ENCODE data around the gene PPP3CA. TPM values are rescaled to one million over a fixed set of nuclear protein-coding genes. Genes with fewer than 3 reads are reported as not detected.

PPP3CA gene
- total and polyA plus RNA-seq, 2 experiments from 2014 or later: 27.0 to 45.2 TPM

DNA sequence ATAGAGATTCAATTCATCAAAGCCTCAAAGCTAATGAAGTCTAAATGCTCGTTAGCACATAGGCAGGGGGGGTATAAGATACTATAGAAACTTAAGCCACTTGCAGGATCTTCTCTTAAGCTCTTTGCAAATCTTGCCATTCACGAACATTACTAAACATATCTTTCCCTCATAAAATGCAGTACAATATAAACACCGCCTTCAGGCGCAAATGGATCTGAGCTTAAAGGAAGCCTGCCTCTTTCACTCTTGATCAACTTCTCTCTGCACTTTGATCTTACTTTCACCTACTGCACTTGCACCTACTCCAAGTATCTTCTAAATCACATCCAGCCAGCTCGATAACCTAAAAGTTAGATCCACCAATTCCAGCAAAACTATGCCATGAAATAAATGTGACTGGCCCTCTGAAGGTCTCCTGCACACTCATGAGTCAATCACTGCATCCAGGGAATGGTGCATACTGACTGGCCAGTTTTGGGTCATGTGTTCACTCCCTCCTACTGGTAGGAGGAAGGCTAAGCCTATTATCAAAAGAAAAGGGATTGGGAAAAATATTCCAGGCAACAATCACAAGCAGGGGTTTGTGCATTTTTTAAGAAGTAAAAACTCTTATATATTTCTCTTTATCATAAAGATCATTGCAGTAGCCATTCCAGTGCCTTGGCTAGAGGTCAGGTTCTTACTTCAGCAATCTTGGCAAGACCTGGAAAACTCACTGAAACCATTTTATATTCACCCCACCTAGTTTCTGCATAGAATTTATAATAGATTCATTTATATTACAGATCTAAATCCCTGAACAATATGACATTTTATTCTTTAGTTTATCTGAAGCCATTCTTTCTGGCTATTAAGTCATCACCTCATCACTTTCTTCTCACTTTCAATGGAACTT, 222.0 kb downstream of the PPP3CA start:
- Mint-ChIP-seq H3K9me3 (no peaks in the 10 kb centered on the region), H3K4me3 (no peak overlapping the region), H3K4me1 (peaks cover 5% of the 10 kb centered on the region), H3K27me3 (ENCODE audit: insufficient read depth, low read depth, poor library complexity) (no peaks in the 10 kb centered on the region), H3K36me3 (ENCODE audit: low read depth) (peaks cover 5% of the 10 kb centered on the region; the same call in 2 of the 3 replicates), H3K27ac (no peak overlapping the region)
- Histone ChIP-seq H3K9me2 (ENCODE audit: insufficient read depth) (peaks cover 3% of the 10 kb centered on the region; the same call in 1 of the 2 replicates), H3K36me3 (ENCODE audit: insufficient read depth) (no peaks in the 10 kb centered on the region), H3F3A (replicated peaks; ENCODE audit: low read depth) (no peaks in the 10 kb centered on the region), H3K4me2 (no peak overlapping the region), H2AFZ (no peak overlapping the region), H3K4me1 (ENCODE audit: insufficient read depth) (no peaks in the 10 kb centered on the region), H3K27me3 (ENCODE audit: insufficient read depth) (no peaks in the 10 kb centered on the region), H3K4me3 (no peak overlapping the region), H3K27ac (ENCODE audit: low read depth) (no peak overlapping the region), H4K20me1 (replicated peaks; ENCODE audit: insufficient read depth) (no peaks in the 10 kb centered on the region), H3K79me2 (replicated peaks; ENCODE audit: insufficient read depth) (no peaks in the 10 kb centered on the region)
- no peak for DNase-seq (ENCODE audit: low spot score)
- TF ChIP-seq, protein P1, sequence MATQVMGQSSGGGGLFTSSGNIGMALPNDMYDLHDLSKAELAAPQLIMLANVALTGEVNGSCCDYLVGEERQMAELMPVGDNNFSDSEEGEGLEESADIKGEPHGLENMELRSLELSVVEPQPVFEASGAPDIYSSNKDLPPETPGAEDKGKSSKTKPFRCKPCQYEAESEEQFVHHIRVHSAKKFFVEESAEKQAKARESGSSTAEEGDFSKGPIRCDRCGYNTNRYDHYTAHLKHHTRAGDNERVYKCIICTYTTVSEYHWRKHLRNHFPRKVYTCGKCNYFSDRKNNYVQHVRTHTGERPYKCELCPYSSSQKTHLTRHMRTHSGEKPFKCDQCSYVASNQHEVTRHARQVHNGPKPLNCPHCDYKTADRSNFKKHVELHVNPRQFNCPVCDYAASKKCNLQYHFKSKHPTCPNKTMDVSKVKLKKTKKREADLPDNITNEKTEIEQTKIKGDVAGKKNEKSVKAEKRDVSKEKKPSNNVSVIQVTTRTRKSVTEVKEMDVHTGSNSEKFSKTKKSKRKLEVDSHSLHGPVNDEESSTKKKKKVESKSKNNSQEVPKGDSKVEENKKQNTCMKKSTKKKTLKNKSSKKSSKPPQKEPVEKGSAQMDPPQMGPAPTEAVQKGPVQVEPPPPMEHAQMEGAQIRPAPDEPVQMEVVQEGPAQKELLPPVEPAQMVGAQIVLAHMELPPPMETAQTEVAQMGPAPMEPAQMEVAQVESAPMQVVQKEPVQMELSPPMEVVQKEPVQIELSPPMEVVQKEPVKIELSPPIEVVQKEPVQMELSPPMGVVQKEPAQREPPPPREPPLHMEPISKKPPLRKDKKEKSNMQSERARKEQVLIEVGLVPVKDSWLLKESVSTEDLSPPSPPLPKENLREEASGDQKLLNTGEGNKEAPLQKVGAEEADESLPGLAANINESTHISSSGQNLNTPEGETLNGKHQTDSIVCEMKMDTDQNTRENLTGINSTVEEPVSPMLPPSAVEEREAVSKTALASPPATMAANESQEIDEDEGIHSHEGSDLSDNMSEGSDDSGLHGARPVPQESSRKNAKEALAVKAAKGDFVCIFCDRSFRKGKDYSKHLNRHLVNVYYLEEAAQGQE (IDR thresholded peaks at IDR 0.05; ENCODE audit: unreplicated experiment): no peak
- TF ChIP-seq ZNF114 (CRISPR knock-in tag; IDR thresholded peaks at IDR 0.05): no peak
- no peak for TF ChIP-seq EZH2phosphoT487 (IDR thresholded peaks at IDR 0.05; ENCODE audit: unreplicated experiment)
- no peak for TF ChIP-seq POLR2AphosphoS5 (IDR thresholded peaks at IDR 0.05; ENCODE audit: low read depth)
- TF ChIP-seq, protein P2, sequence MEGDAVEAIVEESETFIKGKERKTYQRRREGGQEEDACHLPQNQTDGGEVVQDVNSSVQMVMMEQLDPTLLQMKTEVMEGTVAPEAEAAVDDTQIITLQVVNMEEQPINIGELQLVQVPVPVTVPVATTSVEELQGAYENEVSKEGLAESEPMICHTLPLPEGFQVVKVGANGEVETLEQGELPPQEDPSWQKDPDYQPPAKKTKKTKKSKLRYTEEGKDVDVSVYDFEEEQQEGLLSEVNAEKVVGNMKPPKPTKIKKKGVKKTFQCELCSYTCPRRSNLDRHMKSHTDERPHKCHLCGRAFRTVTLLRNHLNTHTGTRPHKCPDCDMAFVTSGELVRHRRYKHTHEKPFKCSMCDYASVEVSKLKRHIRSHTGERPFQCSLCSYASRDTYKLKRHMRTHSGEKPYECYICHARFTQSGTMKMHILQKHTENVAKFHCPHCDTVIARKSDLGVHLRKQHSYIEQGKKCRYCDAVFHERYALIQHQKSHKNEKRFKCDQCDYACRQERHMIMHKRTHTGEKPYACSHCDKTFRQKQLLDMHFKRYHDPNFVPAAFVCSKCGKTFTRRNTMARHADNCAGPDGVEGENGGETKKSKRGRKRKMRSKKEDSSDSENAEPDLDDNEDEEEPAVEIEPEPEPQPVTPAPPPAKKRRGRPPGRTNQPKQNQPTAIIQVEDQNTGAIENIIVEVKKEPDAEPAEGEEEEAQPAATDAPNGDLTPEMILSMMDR (conservative IDR thresholded peaks at IDR 0.05; ENCODE audit: low read depth in 2 of 2): no peak
- no peak for TF ChIP-seq ZNF331 (CRISPR knock-in tag; IDR thresholded peaks at IDR 0.05; ENCODE audit: low read depth)
- TF ChIP-seq, protein P3, sequence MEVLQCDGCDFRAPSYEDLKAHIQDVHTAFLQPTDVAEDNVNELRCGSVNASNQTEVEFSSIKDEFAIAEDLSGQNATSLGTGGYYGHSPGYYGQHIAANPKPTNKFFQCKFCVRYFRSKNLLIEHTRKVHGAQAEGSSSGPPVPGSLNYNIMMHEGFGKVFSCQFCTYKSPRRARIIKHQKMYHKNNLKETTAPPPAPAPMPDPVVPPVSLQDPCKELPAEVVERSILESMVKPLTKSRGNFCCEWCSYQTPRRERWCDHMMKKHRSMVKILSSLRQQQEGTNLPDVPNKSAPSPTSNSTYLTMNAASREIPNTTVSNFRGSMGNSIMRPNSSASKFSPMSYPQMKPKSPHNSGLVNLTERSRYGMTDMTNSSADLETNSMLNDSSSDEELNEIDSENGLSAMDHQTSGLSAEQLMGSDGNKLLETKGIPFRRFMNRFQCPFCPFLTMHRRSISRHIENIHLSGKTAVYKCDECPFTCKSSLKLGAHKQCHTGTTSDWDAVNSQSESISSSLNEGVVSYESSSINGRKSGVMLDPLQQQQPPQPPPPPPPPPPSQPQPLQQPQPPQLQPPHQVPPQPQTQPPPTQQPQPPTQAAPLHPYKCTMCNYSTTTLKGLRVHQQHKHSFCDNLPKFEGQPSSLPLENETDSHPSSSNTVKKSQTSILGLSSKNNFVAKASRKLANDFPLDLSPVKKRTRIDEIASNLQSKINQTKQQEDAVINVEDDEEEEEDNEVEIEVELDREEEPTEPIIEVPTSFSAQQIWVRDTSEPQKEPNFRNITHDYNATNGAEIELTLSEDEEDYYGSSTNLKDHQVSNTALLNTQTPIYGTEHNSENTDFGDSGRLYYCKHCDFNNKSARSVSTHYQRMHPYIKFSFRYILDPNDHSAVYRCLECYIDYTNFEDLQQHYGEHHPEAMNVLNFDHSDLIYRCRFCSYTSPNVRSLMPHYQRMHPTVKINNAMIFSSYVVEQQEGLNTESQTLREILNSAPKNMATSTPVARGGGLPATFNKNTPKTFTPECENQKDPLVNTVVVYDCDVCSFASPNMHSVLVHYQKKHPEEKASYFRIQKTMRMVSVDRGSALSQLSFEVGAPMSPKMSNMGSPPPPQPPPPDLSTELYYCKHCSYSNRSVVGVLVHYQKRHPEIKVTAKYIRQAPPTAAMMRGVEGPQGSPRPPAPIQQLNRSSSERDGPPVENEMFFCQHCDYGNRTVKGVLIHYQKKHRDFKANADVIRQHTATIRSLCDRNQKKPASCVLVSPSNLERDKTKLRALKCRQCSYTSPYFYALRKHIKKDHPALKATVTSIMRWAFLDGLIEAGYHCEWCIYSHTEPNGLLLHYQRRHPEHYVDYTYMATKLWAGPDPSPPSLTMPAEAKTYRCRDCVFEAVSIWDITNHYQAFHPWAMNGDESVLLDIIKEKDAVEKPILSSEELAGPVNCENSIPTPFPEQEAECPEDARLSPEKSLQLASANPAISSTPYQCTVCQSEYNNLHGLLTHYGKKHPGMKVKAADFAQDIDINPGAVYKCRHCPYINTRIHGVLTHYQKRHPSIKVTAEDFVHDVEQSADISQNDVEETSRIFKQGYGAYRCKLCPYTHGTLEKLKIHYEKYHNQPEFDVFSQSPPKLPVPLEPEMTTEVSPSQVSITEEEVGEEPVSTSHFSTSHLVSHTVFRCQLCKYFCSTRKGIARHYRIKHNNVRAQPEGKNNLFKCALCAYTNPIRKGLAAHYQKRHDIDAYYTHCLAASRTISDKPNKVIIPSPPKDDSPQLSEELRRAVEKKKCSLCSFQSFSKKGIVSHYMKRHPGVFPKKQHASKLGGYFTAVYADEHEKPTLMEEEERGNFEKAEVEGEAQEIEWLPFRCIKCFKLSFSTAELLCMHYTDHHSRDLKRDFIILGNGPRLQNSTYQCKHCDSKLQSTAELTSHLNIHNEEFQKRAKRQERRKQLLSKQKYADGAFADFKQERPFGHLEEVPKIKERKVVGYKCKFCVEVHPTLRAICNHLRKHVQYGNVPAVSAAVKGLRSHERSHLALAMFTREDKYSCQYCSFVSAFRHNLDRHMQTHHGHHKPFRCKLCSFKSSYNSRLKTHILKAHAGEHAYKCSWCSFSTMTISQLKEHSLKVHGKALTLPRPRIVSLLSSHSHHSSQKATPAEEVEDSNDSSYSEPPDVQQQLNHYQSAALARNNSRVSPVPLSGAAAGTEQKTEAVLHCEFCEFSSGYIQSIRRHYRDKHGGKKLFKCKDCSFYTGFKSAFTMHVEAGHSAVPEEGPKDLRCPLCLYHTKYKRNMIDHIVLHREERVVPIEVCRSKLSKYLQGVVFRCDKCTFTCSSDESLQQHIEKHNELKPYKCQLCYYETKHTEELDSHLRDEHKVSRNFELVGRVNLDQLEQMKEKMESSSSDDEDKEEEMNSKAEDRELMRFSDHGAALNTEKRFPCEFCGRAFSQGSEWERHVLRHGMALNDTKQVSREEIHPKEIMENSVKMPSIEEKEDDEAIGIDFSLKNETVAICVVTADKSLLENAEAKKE (CRISPR knock-in tag; IDR thresholded peaks at IDR 0.05): no peak
- no peak for ATAC-seq
